ENCODE data around the gene PLOD2. TPM values are rescaled to one million over a fixed set of nuclear protein-coding genes. Genes with fewer than 3 reads are reported as not detected.

PLOD2 gene
- total RNA-seq, 3 donors from 2014 or later, result 0.21 to 0.71 (median 0.61) TPM

- Mint-ChIP-seq H3K36me3 (ENCODE audit: insufficient read depth) (no peaks in the 10 kb centered on the region), H3K4me3 (peak overlapping the region; percentile 50), H3K9me3 (no peaks in the 10 kb centered on the region), H3K4me1 (ENCODE audit: low read depth) (peaks cover 14% of the 10 kb centered on the region), H3K27me3 (ENCODE audit: low read depth) (peaks cover 47% of the 10 kb centered on the region)
- no peak for DNase-seq
- ATAC-seq, result peak; percentile 48 to 52
Measured at GRCh38 chr3:146160321-146160963, 542 bp downstream of the PLOD2 start.

GRCh38 chr3:146159616-146160320, 1.2 kb downstream of the PLOD2 start:
- no peak for DNase-seq
- Mint-ChIP-seq H3K9me3 (no peaks in the 10 kb centered on the region), H3K27me3 (ENCODE audit: low read depth) (peaks cover 42% of the 10 kb centered on the region), H3K36me3 (ENCODE audit: insufficient read depth) (no peaks in the 10 kb centered on the region), H3K4me3 (peak overlapping the region; percentile 50), H3K4me1 (ENCODE audit: low read depth) (peaks cover 14% of the 10 kb centered on the region)
- no peak for ATAC-seq

DNA sequence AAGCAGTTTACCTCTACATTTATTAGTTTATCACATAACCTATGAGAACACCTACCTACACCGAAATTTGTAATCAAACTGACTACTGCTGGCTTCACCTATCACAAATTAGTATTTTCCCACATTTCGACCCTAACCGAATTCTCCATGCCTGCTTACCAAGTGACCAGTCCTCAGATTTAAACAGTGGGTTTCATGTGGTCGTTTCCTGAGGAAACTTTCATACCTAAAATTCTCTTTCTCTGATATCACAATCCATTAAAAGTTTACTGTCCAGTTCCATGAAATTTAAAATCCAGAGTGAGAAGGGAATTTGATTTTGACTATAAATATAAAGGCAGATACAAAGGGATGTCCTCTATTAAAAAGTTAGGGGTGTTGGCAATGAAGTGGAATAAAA, 1.9 kb downstream of the PLOD2 start:
- DNase-seq (no peak), ATAC-seq (no peak)
- no peaks in the 10 kb centered on the region for H3K9me3 Mint-ChIP-seq
- H3K36me3 Mint-ChIP-seq (ENCODE audit: insufficient read depth), result no peaks in the 10 kb centered on the region
- peaks cover 42% of the 10 kb centered on the region for H3K27me3 Mint-ChIP-seq (ENCODE audit: low read depth)
- H3K4me1 Mint-ChIP-seq (ENCODE audit: low read depth), result peaks cover 14% of the 10 kb centered on the region
- H3K4me3 Mint-ChIP-seq, result no peak overlapping the region

DNA sequence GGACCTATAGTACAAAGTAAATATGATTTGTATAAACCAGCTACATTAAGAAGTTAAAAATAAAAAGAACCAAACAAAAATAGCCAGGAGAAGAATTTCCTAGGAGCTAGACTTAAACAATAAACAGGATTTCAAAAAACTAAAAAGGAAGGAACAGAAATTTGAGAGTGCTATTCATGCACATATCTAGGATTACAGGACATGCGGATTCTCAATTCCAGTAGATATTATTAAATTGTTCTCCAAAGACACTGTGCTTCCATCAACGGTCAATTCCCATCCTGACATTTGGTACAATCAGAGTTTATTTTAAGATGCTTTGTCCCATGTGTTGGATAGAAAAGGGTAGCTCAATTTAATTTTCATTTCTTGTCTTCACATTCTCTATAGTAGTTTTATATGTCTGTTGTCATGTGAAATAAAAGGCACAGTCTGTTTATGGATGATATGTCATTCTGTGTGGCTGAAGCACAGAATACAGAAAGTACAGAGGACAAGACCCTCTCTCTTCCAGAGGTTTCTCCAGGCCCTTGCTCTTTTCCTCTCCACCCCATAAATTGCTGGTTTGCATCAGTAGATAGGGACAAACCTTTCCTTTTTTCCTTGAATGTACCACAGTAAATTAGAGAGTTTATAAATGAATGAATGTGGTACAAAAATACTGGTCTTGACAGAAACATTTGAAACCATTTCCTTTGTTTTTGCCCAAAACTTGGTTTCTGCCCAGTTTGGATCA, 3.5 kb downstream of the PLOD2 start:
- peaks cover 31% of the 10 kb centered on the region for H3K27me3 Mint-ChIP-seq (ENCODE audit: low read depth)
- no peaks in the 10 kb centered on the region for H3K9me3 Mint-ChIP-seq
- DNase-seq, result no peak
- no peak overlapping the region for H3K4me3 Mint-ChIP-seq
- H3K36me3 Mint-ChIP-seq (ENCODE audit: insufficient read depth), result no peaks in the 10 kb centered on the region
- ATAC-seq, result no peak
- H3K4me1 Mint-ChIP-seq (ENCODE audit: low read depth), result peaks cover 14% of the 10 kb centered on the region

DNA sequence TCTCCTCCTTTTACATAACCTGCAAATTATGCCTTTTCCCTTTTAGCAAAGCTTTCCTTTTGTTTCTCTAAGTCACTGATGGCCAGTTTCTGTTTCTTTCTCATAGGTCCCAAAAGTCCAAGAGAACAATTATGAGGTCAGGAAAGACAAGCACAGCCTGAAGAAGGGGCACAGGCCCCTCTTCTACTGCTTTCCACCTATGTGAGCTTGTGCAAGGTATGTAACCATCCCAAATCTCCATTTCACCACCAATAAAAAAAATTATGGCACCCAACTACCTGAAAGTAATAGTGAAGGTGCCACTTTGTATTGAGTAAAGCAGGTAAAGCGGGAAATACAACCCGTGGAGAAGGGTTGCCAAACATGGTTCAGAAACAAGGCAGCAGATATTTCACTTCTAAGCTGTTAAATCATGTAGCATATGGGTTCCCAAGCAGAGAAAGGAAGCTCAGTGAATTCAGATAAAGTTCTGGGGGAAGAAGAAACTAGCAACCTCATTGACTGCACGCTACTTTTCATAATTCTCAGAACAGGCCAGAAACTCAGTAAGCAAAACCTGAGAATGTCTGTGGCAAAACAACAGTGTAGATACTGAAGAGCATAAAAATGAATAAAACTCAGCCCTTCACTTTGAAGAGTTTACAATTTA, 4.2 kb downstream of the PLOD2 start:
- Mint-ChIP-seq H3K27me3 (ENCODE audit: low read depth) (peaks cover 24% of the 10 kb centered on the region), H3K4me3 (no peak overlapping the region), H3K36me3 (ENCODE audit: insufficient read depth) (no peaks in the 10 kb centered on the region), H3K4me1 (ENCODE audit: low read depth) (peaks cover 14% of the 10 kb centered on the region), H3K9me3 (no peaks in the 10 kb centered on the region)
- ATAC-seq (no peak), DNase-seq (no peak)

DNA sequence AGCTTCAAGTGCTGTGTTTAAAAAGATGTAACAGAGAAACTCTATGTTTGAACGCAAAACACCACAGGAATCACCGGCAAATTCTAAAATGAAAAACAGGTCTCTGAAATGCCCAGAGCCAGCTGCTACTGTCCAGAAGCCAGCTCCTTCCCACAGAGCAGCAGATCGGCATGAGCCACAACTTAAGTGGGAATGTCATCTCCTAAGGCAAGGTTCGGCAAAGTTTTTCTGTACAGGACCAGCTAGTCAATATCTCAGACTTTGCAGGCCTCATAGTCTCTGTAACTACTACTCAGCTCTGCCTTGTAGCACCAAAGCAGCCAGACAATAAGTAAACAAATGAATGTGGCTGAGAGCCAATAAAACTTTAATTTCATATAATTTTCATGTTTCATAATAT, 4.9 kb downstream of the PLOD2 start:
- DNase-seq (no peak), ATAC-seq (no peak)
- H3K36me3 Mint-ChIP-seq (ENCODE audit: insufficient read depth), result no peaks in the 10 kb centered on the region

GRCh38 chr3:146154995-146155394, 6.0 kb downstream of the PLOD2 start:
- Mint-ChIP-seq H3K36me3 (ENCODE audit: insufficient read depth) (no peaks in the 10 kb centered on the region), H3K4me3 (no peak overlapping the region), H3K4me1 (ENCODE audit: low read depth) (peaks cover 3% of the 10 kb centered on the region), H3K9me3 (no peaks in the 10 kb centered on the region), H3K27me3 (ENCODE audit: low read depth) (peaks cover 12% of the 10 kb centered on the region)
- ATAC-seq, result no peak
- DNase-seq, result no peak

More for the DNA sequence above, 4.9 kb downstream of the PLOD2 start:
- H3K4me1 Mint-ChIP-seq (ENCODE audit: low read depth), result peaks cover 9% of the 10 kb centered on the region
- peaks cover 18% of the 10 kb centered on the region for H3K27me3 Mint-ChIP-seq (ENCODE audit: low read depth)
- H3K9me3 Mint-ChIP-seq, result no peaks in the 10 kb centered on the region
- no peak overlapping the region for H3K4me3 Mint-ChIP-seq

DNA sequence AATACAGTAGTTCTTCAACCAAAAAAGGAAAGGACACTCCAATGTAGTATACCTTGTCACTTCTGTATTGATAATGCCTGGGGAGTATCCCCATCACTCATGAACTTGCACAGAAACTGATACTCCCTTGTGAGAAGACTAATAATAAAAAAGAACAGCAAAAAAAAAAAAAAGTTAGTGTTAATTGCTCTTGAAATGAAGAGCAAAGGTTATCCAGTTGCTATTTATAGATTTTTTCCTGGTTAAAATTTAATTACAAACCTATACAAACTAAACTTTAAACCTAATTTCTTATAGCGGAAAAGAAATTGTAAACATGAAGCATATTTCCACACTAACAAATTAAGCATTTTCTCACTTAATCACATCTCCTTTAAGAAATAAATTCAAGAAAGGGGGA, 6.7 kb downstream of the PLOD2 start:
- ATAC-seq (no peak), DNase-seq (no peak)
- H3K27me3 Mint-ChIP-seq (ENCODE audit: low read depth), result peaks cover 10% of the 10 kb centered on the region
- no peaks in the 10 kb centered on the region for H3K9me3 Mint-ChIP-seq
- H3K4me3 Mint-ChIP-seq, result no peak overlapping the region
- no peaks in the 10 kb centered on the region for H3K36me3 Mint-ChIP-seq (ENCODE audit: insufficient read depth)
- no peaks in the 10 kb centered on the region for H3K4me1 Mint-ChIP-seq (ENCODE audit: low read depth)

- no peak for DNase-seq
- ATAC-seq, result no peak
- H3K9me3 Mint-ChIP-seq, result no peaks in the 10 kb centered on the region
- H3K36me3 Mint-ChIP-seq (ENCODE audit: insufficient read depth), result no peaks in the 10 kb centered on the region
- H3K4me1 Mint-ChIP-seq (ENCODE audit: low read depth), result no peaks in the 10 kb centered on the region
- H3K4me3 Mint-ChIP-seq, result no peak overlapping the region
- H3K27me3 Mint-ChIP-seq (ENCODE audit: low read depth), result peaks cover 3% of the 10 kb centered on the region
Measured at GRCh38 chr3:146153429-146153828, 7.6 kb downstream of the PLOD2 start.

GRCh38 chr3:146152834-146153233, 8.2 kb downstream of the PLOD2 start:
- peaks cover 2% of the 10 kb centered on the region for H3K27me3 Mint-ChIP-seq (ENCODE audit: low read depth)
- DNase-seq, result no peak
- no peaks in the 10 kb centered on the region for H3K4me1 Mint-ChIP-seq (ENCODE audit: low read depth)
- no peaks in the 10 kb centered on the region for H3K9me3 Mint-ChIP-seq
- H3K36me3 Mint-ChIP-seq (ENCODE audit: insufficient read depth), result no peaks in the 10 kb centered on the region
- ATAC-seq, result no peak
- H3K4me3 Mint-ChIP-seq, result no peak overlapping the region

DNA sequence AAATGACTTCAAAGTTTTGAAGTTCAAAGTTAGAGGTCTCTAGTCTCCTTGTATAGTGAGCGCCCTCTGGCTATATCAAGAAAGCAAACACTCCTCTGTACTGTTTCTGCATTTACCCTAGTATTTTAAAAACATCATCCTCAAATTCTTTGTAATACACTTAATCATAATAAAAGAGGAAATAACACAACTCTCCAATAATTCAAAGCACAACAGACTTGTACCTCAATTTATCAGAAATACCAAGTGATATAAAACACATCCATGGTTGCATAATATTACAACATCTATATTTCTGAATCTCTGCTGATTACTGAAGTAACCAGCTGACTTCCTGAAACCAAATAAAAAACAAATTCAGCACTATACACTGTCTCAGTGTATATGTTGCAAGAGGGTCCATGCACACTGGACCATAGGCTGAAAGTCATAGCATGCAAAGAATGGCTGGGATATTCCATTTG, 12.5 kb downstream of the PLOD2 start:
- peaks cover 2% of the 10 kb centered on the region for H3K27me3 Mint-ChIP-seq (ENCODE audit: low read depth)
- no peak overlapping the region for H3K4me3 Mint-ChIP-seq
- ATAC-seq, result no peak
- DNase-seq, result no peak
- no peaks in the 10 kb centered on the region for H3K36me3 Mint-ChIP-seq (ENCODE audit: insufficient read depth)
- H3K9me3 Mint-ChIP-seq, result no peaks in the 10 kb centered on the region
- H3K4me1 Mint-ChIP-seq (ENCODE audit: low read depth), result no peaks in the 10 kb centered on the region

DNA sequence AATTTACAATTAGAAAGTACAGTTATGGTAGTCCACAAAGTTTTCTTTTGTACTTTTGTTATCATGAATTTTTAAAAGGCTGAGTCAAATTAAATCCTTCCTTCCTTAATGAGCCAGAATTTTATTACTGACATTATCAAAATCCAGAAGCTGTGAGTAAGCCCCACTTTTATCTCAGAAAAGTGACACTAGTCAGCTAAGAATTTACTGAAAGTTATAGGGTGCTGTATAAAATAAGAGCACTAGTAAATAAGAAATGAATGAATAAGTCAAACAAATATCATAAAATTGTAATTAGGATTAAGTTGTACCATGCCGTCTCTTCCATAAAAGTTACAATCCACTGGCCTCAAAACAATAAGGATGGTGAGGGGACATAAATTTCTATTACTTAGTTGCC, 15.3 kb downstream of the PLOD2 start:
- Mint-ChIP-seq H3K4me3 (no peak overlapping the region), H3K36me3 (ENCODE audit: insufficient read depth) (no peaks in the 10 kb centered on the region), H3K4me1 (ENCODE audit: low read depth) (no peaks in the 10 kb centered on the region), H3K27me3 (ENCODE audit: low read depth) (peaks cover 2% of the 10 kb centered on the region), H3K9me3 (no peaks in the 10 kb centered on the region)
- no peak for ATAC-seq
- no peak for DNase-seq

DNA sequence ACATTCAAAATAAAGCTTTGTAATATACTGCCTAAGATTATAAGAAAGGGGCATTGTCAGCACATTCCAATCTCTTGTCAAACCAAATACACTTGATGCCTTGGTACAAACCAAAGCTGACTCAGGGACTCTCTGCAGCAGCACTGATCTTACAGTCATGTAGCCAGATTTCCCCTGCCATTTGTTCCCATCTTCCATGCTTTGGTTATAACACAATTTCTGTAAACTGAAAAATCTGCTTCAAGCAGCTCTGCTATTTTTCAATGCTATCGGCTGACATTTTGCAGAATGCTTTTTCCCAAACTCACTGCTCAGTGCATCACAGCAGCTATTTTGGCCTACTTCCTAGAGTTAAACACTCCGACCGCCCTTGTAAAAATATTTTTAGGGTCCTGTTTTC, 18.2 kb downstream of the PLOD2 start:
- Mint-ChIP-seq H3K27me3 (ENCODE audit: low read depth) (no peaks in the 10 kb centered on the region), H3K4me1 (ENCODE audit: low read depth) (no peaks in the 10 kb centered on the region), H3K36me3 (ENCODE audit: insufficient read depth) (no peaks in the 10 kb centered on the region), H3K4me3 (no peak overlapping the region), H3K9me3 (no peaks in the 10 kb centered on the region)
- DNase-seq (no peak), ATAC-seq (no peak)

- H3K27me3 Mint-ChIP-seq (ENCODE audit: low read depth), result no peaks in the 10 kb centered on the region
- no peaks in the 10 kb centered on the region for H3K4me1 Mint-ChIP-seq (ENCODE audit: low read depth)
- DNase-seq (no peak), ATAC-seq (no peak)
- no peaks in the 10 kb centered on the region for H3K36me3 Mint-ChIP-seq (ENCODE audit: insufficient read depth)
- H3K9me3 Mint-ChIP-seq, result no peaks in the 10 kb centered on the region
- H3K4me3 Mint-ChIP-seq, result no peak overlapping the region
Measured at GRCh38 chr3:146139586-146140110, 21.3 kb downstream of the PLOD2 start.

Measured in activated T-cell treated with anti-CD3 and anti-CD28 coated beads, Interleukin-2, amount 50 U/mL, for 4 hours (primary cell).